NCI-H510A (cell line): Measurements from ENCODE around the gene FBXO21.
"Not testable (repeated sequence)": the region's sequence is repeated elsewhere in the genome, so short reads cannot be mapped to it uniquely, and the experiment has no call there.

ENCODE experiments used
- DNase-seq: peaks from one replicate; lab custom pipeline; 2025; lab: John Stamatoyannopoulos, UW

Gene FBXO21

DNA sequence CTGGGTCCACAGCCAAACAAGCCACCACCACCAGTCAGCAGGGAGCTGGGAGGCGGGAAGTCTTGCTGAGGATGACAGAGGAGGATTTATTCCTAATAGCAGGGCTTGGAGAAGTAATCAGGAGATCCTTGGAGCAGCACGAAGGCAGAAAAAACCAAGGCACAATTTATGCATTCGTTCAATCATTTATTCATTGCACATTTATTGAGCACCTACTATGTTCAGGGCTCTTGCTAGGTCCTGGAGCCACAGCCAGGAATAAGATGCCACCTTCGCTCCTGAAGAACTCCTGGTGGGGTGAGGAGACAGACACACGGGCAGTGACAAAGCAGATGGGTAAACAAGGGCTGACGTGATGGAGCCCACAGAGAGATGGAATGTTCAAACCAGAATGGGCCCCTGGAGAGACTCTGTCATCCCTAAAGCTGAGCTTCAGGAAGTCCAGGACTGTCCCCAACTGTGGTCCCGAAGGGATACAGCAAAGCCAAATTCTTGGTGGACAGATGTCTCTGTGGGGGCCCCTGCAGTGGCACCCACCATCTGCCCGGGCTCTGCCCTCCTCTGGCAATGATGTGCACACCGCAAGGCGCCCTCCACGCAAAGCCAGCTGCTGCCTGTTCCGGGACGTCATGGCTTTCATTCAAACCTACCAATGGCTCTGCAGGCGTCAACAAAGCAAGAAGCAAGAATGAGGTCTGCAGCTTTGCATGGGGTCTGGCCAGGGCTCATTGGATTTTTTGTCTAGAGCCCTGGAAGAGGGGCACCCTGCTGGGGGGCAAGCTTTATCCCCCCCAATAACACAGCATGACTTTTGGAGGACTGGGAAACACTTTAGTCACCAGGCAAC, 88.1 kb downstream of the FBXO21 start:
- no peak for DNase-seq

DNA sequence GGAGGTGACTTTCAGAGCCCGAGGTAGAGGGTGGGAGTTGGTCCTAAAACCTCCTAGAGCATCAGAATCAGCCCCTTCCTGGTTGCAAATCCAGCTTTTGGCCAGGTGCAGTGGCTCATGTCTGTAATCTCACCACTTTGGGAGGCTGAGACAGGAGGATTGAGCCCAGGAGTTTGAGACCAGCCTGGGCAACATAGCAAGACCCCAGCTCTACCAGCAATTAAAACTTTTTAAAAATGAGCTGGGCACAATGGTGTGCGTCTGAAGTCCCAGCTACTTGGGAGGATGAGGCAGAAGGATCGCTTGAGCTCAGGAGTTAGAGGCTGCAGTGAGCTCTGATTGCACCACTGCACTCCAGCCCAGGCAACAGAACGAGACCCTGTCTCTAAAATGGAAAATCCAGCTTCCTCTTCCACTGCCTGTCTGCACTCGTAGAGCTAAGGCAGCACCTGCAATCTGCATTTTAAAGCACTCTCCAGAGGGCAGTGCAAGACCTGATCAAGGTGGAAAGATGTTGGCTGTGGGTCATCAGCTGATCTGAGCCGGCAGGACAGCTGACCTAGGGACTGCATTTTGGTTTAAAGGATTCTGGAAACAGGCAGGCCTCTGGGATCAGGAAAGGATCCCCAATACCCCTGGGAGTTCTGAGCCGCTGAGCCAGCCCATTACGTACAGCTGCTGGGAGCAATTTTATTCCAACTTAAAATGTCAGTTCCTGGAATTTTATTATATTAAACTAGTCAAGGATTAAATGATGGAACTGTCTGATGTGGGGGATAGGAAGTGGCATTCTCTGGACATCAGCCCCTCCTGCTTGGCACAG, 89.2 kb downstream of the FBXO21 start:
- DNase-seq = no peak

DNA sequence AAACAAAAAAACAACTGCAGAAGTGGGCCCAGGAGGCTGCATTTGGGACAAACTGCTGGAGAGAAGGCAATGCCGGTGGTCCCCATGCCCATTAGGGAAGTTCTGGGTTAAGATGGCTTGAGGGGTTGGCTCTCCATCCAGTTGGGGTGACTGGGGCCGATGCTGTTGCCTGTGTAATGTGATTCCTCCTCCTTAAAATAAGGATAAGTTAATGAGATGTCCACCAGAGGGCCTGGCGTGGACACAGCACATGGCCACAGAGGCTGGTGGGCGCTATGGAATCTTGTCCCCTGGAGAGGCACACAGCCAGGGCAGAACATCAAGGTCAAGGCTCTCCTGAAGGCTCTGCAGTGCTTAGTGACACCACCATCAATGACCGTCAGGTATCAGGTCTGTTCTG, 90.0 kb downstream of the FBXO21 start:
- DNase-seq = no peak

DNA sequence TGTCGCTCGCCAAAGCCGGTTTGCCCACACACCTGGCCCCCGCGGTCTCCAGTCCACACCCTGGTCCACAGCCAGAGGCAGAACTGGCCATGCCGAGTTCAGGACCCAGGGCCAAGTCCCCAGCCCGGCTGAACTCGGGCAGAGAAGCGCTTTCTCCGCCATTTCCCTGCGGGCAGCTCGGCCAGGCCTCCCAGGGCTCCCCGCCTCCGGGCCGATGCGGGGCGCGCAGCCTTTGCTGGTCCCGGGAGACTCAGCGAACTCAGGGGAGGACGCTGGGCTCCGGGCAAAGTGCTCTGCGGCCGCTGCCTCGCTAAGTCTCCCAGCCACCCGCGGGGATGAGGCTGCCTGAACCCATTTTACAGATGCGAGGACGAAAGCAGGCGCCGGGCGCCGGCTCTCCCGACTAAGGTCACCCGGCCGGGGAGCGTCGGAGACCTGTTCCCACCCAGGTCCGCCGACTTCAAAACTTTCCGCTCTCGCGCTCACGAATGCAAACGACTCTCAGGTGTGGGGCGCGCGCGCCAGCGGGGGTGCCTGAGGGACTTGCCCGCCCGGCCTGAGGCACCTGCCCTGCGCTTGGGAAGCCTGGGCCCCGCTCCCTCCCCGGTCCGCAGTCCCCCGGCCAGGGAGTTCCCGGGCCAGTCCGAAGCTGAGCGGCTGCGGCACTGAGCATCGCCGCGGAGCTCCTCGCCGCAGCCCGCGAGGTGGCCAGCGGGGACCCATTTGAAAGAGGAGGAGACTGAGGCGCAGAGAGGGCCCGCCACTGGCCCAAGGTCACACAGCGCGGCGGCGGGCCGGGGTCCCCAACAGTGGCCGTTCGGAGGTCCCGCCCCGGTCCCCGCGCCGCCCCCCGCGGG, 91.7 kb downstream of the FBXO21 start:
- no peak for DNase-seq

DNA sequence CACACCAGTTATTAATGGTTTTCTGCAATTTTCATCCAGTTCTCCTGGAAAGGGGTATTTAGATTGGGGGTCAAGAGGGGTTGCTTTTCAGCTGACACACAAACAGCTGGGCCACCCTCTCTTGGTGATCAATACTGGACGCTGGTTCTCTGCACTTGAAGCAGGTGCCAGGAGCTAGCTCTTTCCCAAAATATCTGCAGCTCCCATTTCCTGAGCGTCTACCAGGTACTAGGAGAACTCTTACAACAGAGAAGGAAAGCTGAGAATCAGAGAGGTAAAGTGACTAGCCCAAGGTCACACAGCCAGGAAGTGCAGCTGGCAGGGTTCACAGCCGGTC, 92.3 kb downstream of the FBXO21 start:
- DNase-seq = no peak

DNA sequence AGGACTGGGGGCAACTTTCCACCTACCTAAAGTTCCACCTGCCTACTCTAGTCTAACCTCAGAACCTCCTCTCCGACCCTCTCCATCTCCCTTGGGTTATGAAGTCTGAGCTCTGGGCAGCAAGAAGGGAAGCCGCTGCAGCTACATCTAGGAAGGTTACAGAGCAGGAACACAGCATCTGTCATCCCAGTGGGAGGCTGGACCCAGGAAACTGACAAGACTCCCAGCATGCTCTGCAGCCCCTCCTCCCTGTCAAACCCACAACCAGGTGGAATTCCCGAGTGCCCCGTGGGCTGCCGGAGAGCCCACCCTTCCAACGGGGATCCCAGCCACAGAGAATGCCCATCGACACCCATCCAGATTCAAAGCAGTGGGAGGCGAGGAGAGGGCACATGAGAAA, 93.1 kb downstream of the FBXO21 start:
- no peak for DNase-seq

DNA sequence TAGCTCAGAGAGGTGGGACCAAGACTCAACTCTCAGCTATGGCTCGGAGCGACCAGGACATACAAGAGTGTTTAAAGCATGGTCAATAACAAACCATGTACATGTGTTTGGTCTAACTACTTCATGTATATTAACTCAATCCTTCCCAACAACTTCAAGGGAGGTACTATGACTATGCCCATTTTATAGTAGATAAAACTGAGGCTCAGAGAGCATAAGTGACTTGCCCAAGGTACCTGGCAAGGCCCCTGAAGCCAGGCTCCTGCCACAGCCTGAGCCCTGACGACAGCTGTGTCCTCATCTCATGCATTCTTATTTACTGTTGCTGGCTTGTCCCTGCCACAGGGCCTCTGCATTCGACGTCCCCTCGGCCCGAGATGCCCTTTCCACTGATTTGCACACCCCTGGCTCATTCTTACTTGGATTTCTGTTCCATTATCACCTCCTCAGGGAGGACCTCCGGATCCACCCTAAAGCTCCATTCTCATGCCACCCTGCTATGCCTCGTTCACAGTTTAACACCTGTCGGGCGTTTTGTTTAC, 93.7 kb downstream of the FBXO21 start:
- DNase-seq = no peak

DNA sequence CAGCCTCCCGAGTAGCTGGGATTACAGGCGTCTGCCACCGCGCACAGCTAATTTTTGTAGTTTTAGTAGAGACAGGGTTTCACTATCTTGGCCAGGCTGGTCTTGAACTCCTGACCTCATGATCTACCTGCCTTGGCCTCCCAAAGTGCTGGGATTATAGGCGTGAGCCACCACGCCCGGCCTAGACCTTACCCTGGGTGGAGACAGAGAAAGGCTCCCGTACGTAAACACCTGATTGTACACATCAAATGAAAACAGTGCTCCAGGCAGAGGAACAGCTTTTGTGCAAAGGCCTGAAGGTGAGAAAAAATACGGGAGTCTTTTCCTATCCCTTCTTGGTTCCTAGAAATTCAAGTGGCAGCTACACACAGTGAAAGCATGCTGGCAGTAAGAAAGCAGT, 95.1 kb downstream of the FBXO21 start:
- not testable (repeated sequence) for DNase-seq

DNA sequence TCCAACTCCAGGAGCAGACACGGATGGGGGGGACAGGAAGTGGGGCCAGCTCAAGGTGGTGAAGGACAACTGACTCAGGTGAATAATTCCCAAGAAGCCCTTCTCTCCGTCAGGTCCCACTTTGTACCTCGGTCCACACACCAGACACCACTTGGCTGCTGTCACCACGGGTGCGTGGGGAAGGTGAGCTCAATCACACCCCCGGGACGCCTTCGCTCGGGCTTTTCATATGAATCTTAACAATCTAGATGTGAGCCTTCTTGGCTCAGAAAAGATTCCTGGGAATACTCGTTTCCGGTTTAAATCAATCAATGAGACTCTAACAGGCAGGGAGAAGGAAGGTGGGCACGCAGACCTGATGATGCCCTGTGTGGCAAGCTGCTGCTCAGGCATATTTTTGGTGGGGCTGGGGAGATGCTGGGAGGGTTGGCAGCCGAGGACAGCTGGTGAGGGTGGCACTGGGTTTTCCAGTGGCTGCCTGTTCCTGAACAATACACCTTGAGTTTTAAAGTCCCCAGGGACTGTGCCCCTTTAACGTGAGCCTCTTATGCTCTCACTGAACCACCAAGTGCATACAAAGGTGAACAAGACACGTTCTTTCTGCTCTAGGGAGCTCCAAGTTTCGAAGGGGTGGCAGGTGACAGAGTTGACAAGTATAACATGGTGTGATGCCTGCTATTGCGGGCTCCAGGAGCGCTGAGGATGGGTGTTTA, 96.2 kb downstream of the FBXO21 start:
- DNase-seq = peak; percentile 83

DNA sequence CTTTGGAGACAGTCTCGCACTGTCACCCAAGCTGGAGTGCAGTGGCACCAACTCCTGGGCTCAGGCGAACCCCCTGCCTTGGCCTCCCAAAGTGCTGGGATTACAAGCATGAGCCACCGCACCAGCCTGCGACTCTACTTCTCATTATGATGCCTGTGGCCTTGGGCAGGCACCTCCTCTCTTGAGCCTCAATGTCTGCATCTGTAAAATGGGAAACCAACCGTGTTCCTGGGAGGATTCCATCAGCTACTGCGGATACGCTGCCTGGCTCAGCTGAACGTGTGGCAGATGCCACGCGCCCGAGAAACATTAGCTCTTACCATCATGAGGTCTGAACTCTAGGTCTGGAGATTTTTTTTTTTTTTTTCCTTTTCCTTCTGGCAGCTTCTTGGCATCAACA, 96.8 kb downstream of the FBXO21 start:
- DNase-seq = no peak

DNA sequence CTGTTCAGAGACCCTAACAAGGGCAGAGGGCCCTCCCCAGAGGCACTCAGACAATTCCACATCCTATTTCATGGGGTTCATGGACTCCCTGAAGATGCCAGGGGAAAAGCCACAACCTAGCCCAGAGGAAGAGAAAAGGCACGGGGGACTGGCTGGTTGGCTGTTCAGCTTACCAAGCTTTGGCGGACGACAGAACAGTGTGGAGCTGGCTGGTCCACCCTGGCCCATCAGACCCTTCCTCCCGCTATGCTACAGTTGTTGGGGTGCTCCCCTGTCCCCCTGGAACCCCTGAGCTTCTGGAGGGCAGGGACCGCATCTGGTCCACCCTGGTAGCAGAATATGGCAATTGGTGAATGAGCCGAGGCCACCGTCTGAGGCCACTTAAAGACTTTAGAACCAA, 97.4 kb downstream of the FBXO21 start:
- no peak for DNase-seq

DNA sequence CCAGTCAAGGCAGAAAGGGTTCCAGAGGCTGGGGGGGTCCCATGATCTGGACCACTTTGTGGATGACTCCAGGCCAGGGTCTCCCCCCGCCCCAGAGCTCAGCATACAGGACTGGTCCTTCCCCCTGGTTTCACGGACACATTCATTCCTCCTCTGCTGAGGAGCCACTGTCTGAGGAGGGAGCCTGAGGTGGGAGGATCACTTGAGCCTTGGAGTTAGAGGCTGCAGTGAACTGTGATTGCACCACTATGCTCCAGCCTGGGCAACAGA, 97.8 kb downstream of the FBXO21 start:
- DNase-seq = no peak
